Middle frontal gyrus (tissue), 1 donor: Measurements from ENCODE around the gene NF1.

ENCODE experiments used
- DNase-seq: peaks from one replicate; pipeline ENCODE4 v3.0.0-alpha.2; 2015; ENCODE audit warnings: low spot score; ENCODE audit errors: extremely low spot score

The NF1 gene

DNA sequence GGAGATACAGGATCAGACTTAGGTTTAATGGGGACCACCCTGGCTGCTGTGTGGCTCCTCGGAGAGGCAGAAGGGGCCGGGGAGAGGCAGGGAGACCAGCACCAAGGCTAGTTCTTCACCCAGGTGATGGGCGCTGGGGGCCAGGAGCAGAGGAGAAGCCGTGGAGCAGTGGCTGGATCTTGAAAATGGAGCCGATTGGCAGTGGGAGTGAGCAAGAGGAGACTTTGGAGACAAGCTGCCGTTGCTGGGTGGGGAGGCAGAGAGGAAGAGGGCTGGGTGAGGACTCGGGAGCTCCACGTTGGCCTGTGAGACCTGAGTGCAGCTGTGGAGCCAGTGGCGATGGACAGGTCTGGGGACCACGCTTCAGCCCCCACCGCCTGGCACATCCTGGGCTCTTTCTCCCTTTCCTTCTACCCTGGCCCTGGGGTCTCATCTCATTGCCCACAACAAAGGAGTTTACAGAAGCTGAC lies 305.7 kb downstream of the NF1 start:
- no peak for DNase-seq

GRCh38 chr17:31401456-31402254 lies 306.9 kb downstream of the NF1 start:
- no peak for DNase-seq

DNA sequence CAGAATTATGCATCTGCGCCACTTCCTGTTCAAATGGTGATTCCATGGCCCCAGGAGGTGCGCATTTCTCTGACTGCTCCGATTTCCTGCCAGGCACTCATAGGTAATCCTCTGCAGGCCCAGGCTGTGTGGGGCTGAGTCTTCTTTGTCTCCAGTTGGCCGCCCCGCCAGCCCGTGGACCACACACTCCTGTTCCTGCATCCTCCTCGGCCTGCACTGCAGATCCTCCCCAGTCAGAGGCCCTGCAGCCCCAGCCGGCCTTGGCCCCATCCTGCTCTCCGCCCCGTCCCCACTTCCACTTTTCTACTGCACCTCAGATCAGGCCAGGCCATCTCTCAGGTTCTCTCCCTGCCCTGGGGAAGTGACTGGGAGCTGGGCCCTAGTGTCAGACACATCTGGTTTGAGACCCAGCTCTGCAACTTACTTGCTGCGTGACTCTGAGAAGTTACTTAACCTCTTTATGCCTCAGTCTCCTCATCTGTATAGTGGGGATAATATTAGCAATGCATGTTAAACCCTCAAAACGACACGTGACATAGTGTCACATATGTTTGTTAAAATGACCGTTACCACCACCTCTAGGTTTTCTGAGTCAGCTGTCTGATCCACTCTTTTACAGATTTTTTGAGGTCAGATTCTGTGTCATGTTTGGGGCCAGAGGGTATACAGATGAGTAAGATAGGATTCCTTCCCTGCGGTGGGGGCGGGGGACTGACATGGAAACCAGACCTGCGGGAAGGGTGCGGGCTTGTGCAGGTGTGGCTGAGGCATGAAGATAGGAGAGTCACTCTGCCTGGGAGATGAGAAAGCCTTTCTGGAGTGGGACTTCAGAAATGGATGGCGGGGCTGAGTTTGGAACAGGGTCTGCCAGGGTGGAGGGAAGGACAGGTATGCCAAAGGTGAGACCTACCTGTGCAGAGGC lies 309.5 kb downstream of the NF1 start:
- no peak for DNase-seq

- no peak for DNase-seq
These were observed 311.2 kb downstream of the NF1 start for GRCh38 chr17:31405890-31406371.

DNA sequence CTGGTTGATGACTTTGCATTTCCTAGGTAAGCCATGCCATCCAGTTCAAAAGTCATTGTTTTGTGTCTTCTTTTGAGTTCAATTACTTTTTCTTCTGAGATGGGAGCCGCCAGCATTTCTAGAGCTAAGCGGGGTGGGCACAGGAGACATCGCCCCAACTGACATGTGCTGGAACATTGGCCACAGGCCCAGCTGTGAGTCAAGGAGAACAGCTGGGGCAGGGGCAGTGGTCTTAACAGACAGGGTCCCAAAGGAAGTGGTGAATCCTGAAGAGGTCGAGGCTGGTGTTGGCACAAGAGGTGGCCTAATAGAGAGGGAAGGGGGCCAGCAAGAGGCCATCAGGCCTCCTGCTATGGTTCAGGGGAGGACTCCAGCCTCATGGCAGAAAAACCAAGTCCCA lies 313.8 kb downstream of the NF1 start:
- no peak for DNase-seq

- DNase-seq = no peak
These were observed 317.0 kb downstream of the NF1 start for GRCh38 chr17:31411707-31412285.

DNA sequence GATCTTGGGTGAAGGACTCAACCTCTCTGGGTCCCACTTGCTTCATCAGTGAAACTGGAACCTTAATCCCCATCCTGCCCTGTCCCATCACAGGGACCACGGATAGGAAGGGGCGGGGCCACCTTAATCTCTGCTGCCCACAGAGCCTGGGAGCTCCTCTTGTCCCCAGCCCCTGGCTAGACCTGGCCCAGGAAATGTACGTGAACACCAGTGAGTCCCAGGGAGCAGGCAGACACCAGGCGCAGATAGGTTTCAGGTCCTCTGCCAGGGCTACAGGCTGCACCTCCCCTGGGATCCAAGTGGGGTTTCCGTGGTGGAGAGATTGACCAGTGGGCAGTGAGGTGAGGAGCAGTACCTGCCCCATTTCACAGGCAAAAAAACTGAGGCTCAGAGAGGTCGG lies 317.7 kb downstream of the NF1 start:
- no peak for DNase-seq

GRCh38 chr17:31413081-31413799 lies 318.5 kb downstream of the NF1 start:
- DNase-seq = no peak

- DNase-seq = peak; percentile 79
These were observed 319.2 kb downstream of the NF1 start for GRCh38 chr17:31413874-31414549.

DNA sequence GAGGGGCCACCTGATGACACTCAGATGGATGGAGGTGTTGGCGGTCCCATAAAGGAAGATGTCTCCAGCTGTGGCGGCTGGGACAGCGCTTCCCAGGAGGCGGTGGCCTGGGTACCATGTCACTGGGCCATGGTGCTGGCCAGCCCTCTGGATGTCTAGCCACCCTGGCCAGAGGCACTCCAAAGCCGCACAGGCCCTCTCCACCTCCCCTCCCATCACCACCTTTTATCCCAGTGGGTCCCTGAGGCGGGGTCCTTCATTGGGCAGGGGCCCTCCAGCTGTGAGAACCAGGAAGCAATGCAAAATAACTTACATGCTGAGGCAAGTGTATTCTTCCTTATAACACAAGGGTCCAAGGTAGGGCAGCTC lies 319.8 kb downstream of the NF1 start:
- no peak for DNase-seq

DNA sequence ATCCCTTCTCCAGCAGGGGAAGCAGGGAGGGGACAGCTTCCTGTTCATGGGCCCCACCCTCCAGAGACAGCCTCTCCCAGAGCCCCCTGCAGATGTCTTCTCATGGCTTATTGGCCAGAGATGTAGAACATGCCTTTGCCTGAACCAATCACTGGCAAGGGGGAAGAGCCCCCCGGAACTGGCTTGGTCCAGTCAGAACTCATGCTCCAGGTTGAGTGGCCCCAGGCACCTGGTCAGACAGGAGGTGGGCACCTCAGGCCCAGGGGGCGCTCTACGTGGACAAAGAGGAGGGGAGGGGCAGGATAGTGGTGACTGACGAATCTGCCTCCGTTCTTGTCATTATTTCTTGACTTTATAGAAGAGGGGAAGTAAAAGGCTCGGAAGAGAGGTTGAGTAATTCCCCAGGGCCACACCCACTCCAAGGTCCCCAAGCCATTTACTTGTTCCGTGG lies 320.3 kb downstream of the NF1 start:
- no peak for DNase-seq

DNA sequence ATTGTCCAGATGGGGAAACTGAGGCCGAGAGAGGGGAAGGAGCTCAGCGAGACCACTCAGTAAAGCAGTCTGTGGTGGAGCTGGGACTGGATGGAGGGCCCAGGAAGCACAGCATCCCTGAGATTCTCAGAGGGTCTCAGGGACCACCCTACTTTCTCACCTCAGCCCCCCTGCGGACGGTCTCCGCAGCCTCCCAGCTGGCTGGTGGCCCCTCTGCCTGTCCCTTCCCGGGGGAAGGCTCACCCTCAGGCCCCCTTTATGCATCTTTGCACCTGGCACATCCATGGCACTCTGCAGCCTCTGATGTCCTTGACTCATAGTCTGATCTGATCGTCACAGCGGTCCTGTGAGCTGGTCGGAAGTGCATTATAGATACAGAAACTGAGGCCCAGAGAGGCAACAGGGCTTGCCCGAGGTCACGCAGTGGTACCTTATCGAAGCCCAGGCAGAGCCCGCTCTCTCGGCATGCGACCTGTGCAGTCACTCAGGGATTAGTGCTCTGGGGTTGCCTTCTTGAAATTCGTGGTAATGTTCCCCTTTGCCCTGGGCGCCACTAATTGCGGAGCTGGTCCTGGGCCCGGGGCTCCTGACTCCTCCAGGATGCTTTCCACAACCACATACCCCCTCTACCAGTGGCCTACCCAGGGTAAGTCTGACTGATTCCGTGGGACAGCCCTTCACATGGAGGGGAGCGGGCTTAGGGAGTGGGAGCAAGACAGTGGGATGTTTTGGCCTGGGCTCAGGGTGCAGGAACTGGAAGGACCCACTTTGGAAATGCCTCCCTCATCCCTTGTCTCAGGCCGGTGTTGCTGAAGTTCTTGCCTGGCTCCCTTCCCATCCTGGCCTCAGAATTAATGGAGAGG lies 321.1 kb downstream of the NF1 start:
- no peak for DNase-seq

- peak; percentile 60 for DNase-seq
These were observed 321.7 kb downstream of the NF1 start for GRCh38 chr17:31416503-31416923.

- DNase-seq = no peak
These were observed 322.4 kb downstream of the NF1 start for GRCh38 chr17:31417051-31417792.

GRCh38 chr17:31418773-31419350 lies 324.1 kb downstream of the NF1 start:
- DNase-seq = no peak

DNA sequence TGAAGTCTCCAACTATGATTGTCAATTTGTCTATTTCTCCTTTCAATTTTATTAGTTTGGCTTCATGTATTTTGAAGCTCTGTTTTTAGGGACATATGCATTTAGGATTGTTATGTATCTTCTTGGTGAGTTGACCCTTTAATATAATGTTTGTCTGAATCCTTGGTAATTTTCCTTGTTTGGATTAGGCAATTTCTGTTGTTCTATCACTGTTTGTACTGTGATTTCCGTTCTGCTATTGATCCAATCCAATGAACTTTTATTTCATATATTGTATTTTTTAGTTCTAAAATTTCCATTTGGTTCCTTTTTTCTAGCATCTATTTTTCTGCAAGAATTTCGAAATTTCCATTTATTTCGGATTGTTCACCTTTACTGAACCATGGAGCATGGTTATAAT lies 327.7 kb downstream of the NF1 start:
- no peak for DNase-seq

DNA sequence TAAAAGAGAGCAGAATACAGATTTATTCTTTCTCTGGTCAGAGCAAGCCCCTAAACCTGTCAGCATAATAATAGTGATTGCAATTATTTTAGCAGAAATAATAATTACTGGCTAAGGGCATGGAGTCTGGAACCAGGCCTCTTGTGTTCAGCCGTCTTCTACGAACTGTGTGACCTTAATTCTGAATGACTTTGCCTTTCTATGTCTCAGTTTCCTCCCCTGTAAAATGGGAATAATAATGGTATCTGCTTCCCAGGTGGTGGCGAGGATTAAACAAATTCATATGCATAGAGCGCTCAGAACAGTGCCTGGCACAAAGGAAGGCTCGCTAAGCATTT lies 330.1 kb downstream of the NF1 start:
- no peak for DNase-seq

DNA sequence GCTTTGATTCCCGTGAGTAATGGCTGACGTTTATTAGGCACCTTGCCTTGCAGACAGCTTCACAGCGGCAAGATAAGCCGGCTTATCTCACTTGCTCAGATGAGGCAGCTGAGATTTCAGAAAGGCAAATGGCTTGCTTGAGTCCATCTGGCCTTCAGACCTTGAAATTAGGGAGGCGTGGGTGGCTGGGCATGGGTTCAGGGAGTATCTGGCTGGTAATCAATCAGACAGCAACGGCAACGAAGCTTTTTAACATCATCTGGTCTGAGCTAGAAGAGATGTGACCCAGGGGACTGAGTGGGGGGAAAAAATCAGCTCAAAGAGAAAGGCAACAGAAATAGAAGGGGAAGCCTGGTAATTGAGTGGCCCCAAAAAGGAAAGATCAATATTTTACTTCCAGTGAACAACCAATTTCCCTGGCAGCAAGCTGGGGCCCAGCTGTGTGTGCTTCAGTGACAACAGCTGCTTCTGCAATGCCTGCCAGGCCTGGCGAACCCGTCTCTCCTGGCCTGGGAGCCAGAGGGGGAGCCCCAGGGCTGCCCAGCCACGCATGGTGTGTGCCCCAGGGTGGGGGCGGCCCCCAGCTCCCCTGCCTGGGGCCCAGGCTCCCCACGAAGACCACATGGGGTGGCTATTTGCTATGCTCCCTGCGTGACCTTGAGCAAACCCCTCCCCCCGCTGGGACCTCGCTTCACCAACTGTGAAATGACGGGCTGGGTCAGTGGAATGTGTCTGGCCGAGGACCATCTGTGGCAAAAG lies 330.7 kb downstream of the NF1 start:
- no peak for DNase-seq
